ENCODE measurements around the gene FCHSD2.
A peak's percentile ranks its signal among the peaks of the same experiment; 100 is the strongest.
"Not testable (repeated sequence)": the region's sequence is repeated elsewhere in the genome, so short reads cannot be mapped to it uniquely, and the experiment has no call there.

Gene FCHSD2

DNA sequence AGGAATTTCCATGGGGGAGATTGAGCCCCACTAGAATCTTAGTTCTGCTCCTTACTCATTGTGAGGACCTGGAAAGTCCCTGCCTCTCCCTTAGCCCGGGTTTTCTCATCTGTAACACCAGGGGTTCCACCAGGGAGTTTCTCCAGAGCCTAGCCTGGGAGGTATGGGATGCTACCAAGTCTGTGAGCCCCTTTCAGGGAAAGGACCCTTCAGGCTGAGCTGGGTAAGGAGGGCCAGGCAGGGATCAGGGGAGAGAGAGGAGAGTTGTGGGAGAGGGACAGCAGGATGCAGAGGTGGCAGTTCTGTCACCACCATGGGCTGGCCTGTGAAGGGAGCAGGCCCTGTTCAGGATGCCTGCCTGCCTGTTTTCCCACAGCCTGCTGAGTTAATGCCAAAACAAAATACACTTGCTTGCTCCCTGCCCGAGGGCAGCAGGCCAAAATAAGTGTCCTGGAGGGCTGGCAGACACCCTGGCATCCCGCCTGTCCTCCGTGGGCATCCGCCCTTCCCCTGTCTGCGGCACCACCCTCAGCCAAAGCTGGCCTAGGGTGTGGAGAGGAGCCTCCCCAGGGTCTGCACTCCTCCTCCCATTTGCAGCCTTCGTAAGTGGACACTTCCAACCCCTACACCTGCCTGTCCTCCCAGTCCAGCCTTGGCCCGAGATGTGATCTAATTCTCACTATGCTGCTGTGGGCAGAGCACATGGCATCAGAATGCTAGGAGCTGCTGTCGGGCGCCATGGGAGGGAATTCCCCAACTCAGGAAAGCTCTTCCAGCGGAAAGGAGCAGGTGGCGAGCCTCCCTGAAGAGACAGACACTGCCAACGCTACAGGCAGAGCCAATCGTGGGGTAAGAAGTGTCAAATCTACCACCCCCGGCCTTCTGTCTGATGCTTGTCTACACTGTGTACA lies 5.9 kb upstream of the FCHSD2 start:
- no peak for DNase-seq

DNA sequence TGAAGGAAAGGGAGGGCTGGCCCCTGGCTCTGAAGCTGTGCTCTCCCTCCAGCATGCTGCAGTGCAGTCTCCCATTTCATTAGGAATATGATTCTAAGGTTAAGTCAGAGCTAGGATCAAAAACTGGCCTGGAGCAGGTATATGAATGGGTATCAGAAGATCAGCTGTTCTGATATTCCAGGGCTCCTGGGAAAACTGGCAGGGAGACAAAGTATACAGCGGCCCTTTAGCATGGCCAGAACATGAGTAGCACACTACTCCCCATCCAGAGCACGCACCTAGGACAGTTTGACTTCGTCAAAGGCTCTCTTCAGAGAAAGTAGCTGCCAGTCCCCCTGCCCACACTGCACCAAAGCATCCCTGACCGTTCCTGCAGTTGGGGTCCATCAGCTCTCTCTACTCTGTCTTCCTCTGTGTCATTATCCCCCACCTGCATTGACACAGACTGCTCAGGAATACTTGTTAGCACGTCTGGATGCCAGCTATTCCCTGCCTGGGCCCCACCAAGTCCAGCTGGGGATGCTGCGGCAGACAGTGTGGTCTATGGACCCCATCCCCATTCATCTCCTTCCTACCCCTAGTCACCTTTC lies 4.0 kb upstream of the FCHSD2 start:
- no peak for DNase-seq

DNA sequence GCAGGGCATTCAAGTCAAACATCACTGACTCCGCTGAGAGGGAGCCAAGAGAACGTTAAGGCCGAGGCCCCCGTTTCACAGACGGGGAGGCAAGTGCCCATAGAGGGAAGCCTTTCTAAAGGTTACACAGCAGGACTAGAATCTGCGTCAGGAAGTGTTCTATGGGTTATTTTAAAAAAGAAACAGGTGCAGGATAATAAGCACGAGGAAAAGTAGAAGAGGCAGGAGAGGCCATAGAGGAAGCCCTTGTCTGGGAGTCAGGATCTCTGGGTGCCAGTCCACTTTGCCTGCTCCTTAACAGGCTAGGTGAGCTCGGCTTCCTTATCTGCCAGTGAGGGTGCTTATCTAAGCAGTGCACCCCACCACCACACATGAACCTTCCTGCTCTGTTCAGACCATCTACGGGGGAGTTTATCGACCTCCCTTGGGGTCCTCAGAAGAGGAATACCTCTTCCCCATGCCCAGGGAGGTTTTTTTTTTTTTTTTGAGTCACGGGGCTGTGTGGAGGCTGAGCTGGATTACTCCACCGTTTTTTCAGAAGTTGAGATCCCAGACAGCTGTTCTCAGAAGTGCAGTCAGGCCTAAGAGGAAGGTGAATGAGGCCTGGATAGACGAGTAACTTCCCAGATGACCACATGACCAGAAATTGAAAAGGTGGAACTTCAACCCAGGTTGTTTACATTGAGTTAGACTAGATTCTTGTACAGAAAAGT lies 1.2 kb upstream of the FCHSD2 start:
- no peak for DNase-seq

DNA sequence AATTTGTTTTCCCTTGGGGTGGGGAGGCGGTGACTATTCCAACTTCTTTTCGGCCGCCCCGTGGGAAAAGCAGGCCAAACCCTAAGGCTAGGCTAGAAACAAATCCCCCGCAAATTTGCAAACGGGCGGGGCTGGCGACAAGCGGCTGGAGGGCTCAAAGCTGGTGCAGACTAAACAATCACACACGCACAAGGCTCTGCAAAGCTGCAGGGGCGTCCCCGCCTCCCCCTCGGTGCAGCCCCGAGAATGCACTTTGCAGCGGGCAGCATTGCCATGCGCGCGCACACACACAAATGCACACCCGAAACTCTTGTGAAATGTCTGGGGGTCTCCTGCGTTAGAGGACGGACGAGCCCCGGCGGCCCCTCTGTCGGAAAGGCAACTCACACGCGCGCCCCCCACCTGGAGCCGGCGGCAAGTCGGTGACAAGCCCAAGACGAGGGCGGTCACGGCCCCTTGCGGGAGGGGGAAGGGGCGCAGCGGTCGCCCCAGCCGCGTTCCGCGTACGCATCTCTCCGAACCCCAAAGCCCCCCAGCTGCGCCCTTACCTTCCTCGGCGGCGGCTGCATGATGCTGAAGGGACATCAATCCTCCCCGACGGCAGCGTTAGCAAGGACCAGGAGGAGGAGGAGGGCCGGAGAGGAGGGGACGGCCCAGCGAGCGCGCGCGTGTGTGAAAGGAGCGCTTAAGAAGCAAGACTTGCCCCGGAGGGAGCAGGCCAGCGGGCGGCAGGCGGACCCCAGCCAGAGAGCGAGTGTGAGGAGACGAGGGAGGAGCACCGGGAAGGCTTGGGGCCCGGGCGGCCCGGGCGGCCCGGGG lies 600 bp downstream of the FCHSD2 start:
- DNase-seq: peak; percentile 44

DNA sequence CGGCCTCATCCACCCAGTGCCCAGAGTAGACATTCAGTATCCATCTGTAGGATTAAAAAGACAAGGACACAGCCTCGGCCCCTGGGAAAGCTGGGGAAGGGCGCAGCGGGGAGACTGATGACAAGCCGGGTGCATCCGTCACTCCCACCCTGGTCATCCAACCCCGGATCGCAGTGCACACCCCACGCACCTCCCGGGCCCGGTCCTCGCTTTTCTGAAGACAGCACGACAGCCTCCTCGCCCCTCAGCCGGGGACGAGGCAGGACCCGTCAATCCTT lies 1.1 kb downstream of the FCHSD2 start:
- DNase-seq: no peak

DNA sequence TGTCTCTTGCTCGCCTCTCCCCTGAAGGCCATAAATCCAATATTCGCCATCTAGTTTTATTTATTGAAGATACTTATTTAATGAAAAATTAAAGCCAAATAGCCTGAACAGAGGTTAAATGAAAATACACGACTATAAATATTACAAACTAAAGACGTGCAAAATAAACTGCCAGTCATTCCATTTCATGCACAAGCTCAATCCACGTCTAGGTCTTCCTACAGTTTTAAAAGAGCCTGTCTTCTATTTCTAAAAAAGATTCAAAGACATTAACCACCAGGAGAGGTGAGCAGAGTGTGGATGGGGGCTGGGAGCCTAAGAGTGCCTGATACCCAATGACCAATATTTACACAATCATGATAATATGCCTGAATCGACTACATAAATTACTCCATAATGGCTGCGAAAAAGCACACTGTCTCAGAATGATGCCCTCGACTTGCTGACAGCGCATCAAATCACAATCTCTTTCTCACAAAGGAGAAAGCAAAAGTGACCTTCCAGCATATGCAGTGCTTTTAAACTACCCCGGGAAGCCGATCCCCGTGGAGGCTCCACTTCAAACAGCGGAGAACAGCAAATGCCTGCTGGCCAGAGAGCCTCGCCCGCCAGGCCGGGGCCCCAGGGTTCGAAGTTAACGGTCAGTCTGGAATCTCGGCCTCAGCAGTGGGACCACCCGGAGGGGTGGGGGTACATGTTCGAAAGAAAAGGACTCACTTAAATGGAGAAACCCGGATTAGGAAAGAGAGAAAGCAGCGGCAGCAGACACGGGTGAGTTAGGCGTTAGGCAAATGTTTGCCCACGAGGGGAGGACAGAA lies 1.7 kb downstream of the FCHSD2 start:
- DNase-seq: peak; percentile 22

DNA sequence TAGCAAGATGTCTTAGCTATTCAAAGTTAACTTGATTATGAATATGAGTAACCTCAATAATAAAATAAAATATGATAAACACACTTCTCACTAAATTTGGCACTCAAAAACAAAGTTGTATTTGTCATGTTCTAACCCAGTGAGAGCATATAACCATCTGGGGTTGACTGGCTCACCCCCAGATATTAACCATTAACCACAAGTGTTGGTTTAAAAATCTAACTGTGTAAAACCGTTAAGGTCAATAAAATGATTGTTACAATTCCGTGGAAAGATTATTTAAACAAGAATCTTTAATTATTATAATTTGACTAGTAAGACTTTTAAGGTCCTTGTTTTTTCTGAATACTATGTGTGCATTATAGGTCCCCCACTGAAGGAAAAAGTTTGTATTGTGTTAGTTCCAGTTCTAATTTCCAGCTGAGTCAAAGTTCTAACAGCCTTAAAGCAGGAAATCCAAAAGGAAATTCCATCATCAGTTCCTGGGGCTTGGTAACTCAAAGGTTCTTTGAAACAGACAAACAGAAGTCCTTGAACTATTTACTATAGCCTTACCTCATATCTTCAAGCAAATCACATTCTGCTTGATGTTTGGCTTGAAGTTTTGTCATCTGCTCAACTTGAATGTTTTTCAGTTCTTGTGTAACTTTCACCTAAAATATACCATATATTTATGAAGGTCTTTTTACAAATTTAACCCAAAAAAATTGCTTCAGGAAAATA lies 2.5 kb downstream of the FCHSD2 start:
- DNase-seq: no peak

DNA sequence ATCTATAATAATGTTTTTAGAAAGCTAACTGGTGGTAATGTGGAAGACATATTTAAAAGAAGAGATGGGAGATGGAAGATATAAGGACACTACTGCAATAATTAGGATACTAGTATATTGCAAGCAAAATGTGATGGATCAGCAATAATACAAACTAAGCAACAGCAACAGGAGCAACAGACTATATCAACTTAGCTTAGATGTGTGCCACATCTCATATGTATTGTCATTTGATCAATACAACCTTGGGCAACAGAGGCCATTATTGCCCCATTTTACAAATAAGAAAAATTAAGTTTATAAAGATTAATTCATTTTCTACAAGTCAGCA lies 4.2 kb downstream of the FCHSD2 start:
- no peak for DNase-seq

DNA sequence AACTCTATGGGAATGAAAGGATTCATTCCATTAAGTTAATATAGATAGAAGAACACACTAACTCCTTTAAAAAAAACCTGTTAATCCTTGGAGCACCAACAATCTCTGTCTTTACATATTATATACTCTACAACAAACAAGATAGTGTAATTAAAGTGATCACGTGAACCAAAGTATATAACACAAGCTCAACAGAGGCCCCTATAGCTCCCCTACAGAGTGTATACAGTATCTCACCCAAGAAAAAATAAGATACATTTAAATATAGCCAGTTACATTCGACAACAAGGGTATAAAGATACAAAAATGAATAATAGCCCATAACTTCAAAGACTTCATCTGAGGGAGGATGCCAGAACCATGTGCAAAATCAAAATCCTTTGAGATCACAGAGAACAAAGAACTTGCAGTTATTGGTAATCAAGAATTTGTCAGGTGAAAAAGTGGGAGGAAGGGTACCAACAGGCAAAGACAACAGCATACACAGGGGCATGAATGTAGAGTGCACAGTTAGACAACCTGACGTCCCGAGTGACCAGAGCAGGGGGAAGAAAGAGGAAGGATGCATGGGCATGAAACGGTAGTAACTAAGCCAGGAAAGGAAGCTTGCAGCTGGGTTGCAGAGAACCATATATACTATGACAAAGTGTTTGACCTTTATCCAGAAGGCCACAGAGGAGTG lies 4.7 kb downstream of the FCHSD2 start:
- DNase-seq: no peak

DNA sequence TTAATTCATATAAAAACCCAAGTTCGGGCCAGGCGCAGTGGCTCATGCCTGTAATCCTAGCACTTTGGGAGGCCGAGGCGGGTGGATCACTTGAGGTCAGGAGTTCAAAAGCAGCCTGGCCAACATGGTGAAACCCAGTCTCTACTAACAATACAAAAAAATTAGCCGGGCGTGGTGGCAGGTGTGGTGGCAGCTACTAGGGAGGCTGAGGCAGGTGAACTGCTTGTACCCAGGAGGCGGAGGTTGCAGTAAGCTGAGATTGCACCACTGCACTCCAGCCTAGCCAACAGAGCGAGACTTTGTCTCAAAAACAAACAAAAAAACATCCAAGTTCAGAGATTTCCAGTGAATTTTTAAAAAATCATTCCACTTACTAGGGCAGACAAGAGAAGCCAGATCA lies 5.4 kb downstream of the FCHSD2 start:
- not testable (repeated sequence) for DNase-seq

DNA sequence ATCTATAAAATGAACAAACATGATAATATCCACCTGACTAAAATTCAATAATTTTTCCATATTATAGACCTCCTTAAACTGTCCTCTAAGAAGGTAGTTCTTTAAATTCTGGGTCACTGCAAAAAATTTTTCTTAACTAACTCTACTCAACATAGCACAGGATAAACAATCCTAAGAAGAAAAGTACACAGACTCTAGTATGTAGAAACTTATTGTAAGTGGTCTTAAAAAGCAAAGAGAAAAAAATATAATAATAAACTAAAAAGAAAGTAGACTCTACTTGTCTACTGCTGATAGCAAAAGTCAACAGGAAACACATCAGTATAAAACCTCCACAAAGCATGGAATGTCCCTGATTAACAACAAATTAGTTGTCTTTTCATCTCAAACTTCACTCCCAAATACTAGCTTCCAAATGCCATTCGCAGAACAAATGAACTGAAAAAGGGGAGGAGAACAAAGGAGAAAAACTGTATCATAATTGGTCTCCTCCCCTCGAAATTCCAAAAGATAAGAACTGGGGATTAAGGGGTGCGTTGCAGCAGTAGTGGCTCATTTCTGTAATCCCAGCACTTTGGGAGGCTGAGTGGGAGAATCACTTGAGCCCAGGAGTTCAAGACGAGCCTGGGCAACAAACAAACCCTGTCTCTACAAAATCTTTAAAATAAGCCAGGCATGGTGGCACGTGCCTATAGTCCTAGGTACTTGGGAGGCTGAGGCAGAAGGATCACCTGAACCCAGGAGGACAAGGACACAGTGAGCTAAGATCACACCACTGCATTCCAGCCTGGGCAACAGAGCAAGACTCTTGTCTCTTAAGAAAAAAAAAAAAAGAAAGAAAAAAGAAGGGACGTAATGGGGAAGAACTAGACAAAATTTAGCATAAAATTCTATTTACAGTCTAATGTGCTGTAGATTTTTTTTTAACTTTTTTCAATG lies 6.5 kb downstream of the FCHSD2 start:
- no peak for DNase-seq

DNA sequence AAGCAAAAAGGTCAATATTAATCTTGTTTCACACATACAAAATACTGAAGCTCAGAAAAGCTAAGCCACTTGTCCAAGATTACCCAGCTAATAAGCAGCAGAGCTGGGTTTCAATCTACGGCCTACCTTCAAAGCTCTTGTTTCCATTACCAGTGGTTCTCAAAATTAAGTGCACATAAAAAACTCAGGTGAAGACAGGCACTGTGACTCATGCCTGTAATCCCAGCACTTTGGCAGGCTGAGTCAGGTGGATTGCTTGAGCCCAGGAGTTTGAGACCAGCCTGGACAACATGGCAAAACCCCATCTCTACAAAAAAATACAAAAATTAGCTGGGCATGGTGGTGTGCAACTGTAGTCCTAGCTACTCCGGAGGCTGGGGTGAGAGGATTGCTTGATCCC lies 9.8 kb downstream of the FCHSD2 start:
- DNase-seq: not testable (repeated sequence)

DNA sequence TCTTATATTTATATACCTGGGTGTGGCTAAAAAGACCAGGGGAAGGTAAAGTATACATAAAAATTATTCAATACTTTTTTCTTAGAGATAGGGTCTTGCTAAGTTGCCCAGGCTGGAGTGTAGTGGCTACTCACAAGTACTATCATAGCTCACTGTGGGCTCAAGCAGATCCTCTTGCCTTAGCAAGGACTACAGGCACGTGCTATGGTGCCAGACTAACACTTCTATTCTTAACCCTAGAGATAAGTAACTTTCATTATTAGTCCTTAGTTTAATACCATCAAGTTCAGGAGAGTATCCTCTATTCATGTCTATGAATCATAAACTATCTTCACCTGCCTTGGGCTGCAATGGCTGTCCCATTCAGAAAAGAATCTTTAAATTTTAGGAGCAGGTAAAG lies 11.9 kb downstream of the FCHSD2 start:
- no peak for DNase-seq

DNA sequence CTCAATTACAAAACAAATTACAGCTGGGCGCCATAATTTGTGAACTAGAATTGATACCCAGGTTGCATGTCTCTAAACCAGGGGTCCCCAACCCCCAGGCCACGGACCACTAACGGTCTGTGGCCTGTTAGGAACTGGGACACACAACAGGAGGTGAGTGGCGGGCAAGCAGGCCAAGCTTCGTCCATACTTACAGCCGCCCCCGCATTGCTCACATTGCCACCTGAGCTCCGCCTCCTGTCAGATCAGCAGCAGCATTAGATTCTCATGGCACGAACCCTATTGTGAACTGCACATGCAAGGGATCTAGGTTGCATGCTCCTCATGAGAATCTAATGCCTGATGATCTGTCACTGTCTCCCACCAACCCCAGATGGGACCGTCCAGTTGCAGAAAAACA lies 12.9 kb downstream of the FCHSD2 start:
- no peak for DNase-seq

DNA sequence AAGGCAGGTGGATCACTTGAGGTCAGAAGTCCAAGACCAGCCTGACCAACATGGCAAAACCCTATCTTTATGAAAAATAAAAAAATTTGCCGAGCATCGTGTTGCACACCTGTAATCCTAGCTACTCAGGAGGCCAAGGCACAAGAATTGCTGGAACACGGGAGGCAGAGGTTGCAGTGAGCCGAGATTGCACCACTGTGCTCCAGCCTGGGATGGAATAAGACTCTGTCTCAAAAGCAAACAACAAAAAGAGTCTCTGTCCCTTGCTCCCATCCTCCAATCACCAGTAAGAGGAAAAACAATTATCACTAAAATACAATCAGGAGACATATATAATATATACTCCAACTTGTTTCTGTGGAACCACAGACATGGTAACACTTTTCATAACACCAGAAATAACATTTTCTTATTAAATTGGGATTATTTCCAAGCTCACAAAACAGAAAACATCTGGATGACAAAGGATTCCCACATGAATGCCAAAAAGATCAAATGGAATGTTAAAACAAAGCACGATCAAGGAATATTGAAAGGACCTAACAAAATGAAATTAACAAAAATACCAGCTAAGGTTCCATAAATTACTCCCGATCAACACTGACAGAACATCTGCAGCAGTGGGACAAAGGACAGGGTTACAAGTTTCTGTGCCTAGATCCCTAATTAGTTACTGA lies 15.2 kb downstream of the FCHSD2 start:
- no peak for DNase-seq

DNA sequence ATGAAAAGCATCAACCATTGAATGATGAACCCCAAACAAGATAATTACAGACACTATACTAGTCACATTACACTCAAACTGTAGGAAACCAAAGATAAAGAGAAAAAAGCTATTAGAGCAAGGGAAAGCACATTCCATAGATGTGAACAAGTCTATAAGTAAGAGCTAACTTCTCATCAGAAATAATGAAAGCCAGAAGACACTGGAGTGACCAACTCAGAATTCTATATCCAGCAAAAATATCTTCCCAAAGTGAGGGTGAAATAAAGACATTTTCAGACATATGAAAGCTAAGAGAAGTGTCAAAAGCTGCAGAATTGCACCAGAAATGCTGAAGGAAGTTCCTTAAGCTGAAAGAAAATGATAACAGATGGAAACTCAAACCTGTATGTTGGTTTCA lies 17.3 kb downstream of the FCHSD2 start:
- no peak for DNase-seq

DNA sequence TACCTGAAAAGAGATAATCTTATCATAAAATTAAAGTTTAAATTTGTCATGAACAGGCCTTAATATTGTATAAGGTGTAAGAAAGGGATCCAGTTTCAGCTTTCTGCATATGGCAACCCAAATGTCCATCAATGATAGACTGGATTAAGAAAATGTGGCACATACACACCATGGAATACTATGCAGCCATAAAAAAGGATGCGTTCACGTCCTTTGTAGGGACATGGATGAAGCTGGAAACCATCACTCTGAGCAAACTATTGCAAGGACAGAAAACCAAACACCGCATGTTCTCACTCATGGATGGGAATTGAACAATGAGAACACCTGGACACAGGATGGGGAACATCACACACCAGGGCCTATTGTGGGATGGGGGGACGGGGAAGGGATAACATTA lies 18.2 kb downstream of the FCHSD2 start:
- DNase-seq: not testable (repeated sequence)

DNA sequence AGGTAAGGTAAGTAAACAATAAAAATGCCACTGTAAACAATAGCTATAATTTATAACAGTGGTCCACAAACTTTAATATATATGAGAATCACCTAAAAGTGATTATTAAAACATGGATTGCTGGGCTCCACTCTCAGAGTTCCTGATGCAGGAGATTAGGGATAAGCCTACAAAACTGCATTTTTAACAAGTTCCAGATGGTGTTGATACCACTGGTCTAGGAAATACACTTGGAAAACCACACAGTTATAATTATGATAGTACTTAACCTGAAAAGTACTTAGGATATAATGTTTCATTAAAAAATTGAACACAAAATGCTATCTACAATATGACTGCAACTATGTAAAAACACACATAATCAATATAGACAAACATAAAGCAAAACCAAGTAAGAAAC lies 20.4 kb downstream of the FCHSD2 start:
- DNase-seq: no peak

DNA sequence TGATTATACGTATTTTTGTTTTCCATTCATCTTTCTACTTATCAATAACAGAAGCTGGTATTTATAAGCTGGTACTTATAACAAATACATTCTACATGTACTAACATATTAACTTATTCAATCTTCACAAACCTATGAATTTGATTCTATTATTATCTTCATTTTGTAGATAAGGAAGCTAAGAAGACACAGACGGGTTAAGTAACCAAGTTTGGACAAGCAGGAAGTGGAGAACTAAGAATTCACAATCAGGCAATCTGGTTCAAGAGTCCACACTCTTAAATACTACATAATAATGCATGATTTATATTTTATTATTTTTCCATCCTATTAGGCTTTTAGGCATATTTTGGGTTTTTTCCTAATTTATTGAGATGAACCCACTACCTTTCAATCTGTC lies 25.0 kb downstream of the FCHSD2 start:
- no peak for DNase-seq

DNA sequence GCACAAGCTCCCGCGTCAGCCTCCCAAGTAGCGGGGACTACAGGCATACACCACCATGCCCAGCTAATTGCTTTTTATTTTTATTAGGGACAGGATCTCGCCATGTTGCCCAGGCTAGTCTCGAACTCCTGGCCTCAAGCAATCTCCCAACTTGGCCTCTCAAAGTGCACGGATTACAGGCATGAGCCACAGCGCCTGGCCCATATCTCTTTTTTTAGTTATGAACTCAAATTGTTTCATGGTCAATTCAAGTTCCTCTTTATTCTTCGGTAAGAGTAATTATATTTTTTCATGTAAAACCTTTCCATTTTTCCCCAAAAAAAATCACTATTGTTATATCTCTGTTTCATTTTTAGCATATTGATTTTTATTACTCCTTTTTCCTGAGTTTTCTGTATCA lies 25.5 kb downstream of the FCHSD2 start:
- DNase-seq: no peak

Data from NCI-H2029 (cell line).